Activated T-cell treated with anti-CD3 and anti-CD28 coated beads, Interleukin-2, amount 50 U/mL, for 24 hours (primary cell): Measurements from ENCODE around the gene RPL7L1.
A peak's percentile ranks its signal among the peaks of the same experiment; 100 is the strongest.
"Not testable (repeated sequence)": the region's sequence is repeated elsewhere in the genome, so short reads cannot be mapped to it uniquely, and the experiment has no call there.

Experiments used
- DNase-seq: peaks from one replicate; pipeline ENCODE4 v3.0.0-alpha.2; 2020
- H3K27ac Mint-ChIP-seq: 2 replicates; pipeline ENCODE4 v1.8.0; 2020; ENCODE audit warnings: mild to moderate bottlenecking, mixed read lengths
- H3K27me3 Mint-ChIP-seq: 2 replicates; pipeline ENCODE4 v1.8.0; 2020; ENCODE audit warnings: mixed read lengths
- H3K36me3 Mint-ChIP-seq: 2 replicates; pipeline ENCODE4 v1.8.0; 2020; ENCODE audit warnings: low read depth, mixed read lengths
- H3K4me1 Mint-ChIP-seq: 2 replicates; pipeline ENCODE4 v1.8.0; 2020; ENCODE audit warnings: low read depth, mixed read lengths
- H3K4me3 Mint-ChIP-seq: 2 replicates; pipeline ENCODE4 v1.8.0; 2020; ENCODE audit warnings: mild to moderate bottlenecking, moderate library complexity, mixed read lengths
- H3K9me3 Mint-ChIP-seq: 2 replicates; pipeline ENCODE4 v1.8.0; 2020; ENCODE audit warnings: mixed read lengths

The RPL7L1 gene

GRCh38 chr6:42877695-42878094, 1.7 kb upstream of the RPL7L1 start:
- Mint-ChIP-seq H3K27me3 (no peaks in the 10 kb centered on the region), H3K4me3 (peak overlapping the region; percentile 33), H3K4me1 (peaks cover 13% of the 10 kb centered on the region), H3K9me3 (no peaks in the 10 kb centered on the region), H3K36me3 (peaks cover 34% of the 10 kb centered on the region), H3K27ac (no peak overlapping the region)
- DNase-seq, result no peak

DNA sequence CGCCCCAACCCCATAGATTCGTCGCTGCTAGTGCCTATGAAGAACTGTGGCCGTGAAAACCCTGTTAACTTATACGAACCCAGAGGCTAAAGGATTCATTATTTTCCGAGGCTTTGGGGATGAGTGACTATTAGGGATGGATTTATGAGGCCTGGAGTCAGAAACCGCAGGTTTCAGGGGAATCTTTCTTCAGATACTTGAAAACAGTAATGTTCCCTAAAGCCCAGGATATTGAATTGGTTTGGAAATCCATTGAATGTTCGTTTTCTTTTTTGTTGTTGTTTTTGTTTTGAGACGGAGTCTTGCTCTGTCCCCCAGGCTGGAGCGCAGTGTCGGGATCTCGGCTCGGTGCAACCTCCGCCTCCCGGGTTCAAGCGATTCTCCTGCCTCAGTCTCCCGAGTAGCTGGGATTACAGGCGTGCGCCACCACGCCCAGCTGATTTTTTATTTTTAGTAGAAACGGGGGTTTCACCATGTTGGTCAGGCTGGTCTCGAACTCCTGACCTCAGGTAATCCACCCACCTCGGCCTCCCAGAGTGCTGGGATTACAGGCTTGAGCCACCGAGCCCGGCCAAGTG, 913 bp downstream of the RPL7L1 start:
- not testable (repeated sequence) for H3K27me3 Mint-ChIP-seq, H3K9me3 Mint-ChIP-seq
- DNase-seq, result peak; percentile 46
- Mint-ChIP-seq H3K4me3 (peak overlapping the region; percentile 98), H3K27ac (peak overlapping the region; percentile 100), H3K36me3 (peaks cover 60% of the 10 kb centered on the region), H3K4me1 (peaks cover 31% of the 10 kb centered on the region)

GRCh38 chr6:42880871-42881270, 1.5 kb downstream of the RPL7L1 start:
- Mint-ChIP-seq H3K4me3 (peak overlapping the region; percentile 98), H3K36me3 (peaks cover 66% of the 10 kb centered on the region), H3K27ac (peak overlapping the region; percentile 100), H3K4me1 (peaks cover 35% of the 10 kb centered on the region)
- not testable (repeated sequence) for DNase-seq, H3K27me3 Mint-ChIP-seq, H3K9me3 Mint-ChIP-seq

- H3K36me3 Mint-ChIP-seq, result peaks cover 94% of the 10 kb centered on the region
- peak overlapping the region; percentile 67 for H3K27ac Mint-ChIP-seq
- H3K4me3 Mint-ChIP-seq, result no peak overlapping the region
- peaks cover 58% of the 10 kb centered on the region for H3K4me1 Mint-ChIP-seq
- DNase-seq, result no peak
- H3K9me3 Mint-ChIP-seq, result no peaks in the 10 kb centered on the region
- no peaks in the 10 kb centered on the region for H3K27me3 Mint-ChIP-seq
These were observed 6.3 kb downstream of the RPL7L1 start for GRCh38 chr6:42885702-42886101.

- not testable (repeated sequence) for H3K27me3 Mint-ChIP-seq, DNase-seq, H3K4me3 Mint-ChIP-seq, H3K9me3 Mint-ChIP-seq
- Mint-ChIP-seq H3K36me3 (peaks cover 73% of the 10 kb centered on the region), H3K4me1 (peaks cover 57% of the 10 kb centered on the region), H3K27ac (peak overlapping the region; percentile 82)
These were observed 8.8 kb downstream of the RPL7L1 start for GRCh38 chr6:42888201-42888600.

- Mint-ChIP-seq H3K27me3 (no peaks in the 10 kb centered on the region), H3K36me3 (peaks cover 57% of the 10 kb centered on the region), H3K9me3 (no peaks in the 10 kb centered on the region), H3K4me3 (peak overlapping the region; percentile 91), H3K27ac (peak overlapping the region; percentile 96), H3K4me1 (peaks cover 44% of the 10 kb centered on the region)
- no peak for DNase-seq
These were observed 10.4 kb downstream of the RPL7L1 start for GRCh38 chr6:42889815-42890214.

GRCh38 chr6:42890311-42891198, 11.1 kb downstream of the RPL7L1 start:
- Mint-ChIP-seq H3K4me3 (peak overlapping the region; percentile 91), H3K9me3 (no peaks in the 10 kb centered on the region), H3K4me1 (peaks cover 42% of the 10 kb centered on the region), H3K36me3 (peaks cover 50% of the 10 kb centered on the region), H3K27ac (peak overlapping the region; percentile 96), H3K27me3 (no peaks in the 10 kb centered on the region)
- DNase-seq, result peak; percentile 93

- Mint-ChIP-seq H3K27me3 (no peaks in the 10 kb centered on the region), H3K27ac (peak overlapping the region; percentile 96), H3K36me3 (peaks cover 43% of the 10 kb centered on the region), H3K4me3 (peak overlapping the region; percentile 91), H3K9me3 (no peaks in the 10 kb centered on the region), H3K4me1 (peaks cover 36% of the 10 kb centered on the region)
- DNase-seq, result no peak
These were observed 11.8 kb downstream of the RPL7L1 start for GRCh38 chr6:42891199-42891722.

- not testable (repeated sequence) for DNase-seq, H3K4me3 Mint-ChIP-seq, H3K27me3 Mint-ChIP-seq, H3K9me3 Mint-ChIP-seq, H3K27ac Mint-ChIP-seq
- H3K36me3 Mint-ChIP-seq, result peaks cover 15% of the 10 kb centered on the region
- peaks cover 20% of the 10 kb centered on the region for H3K4me1 Mint-ChIP-seq
These were observed 14.8 kb downstream of the RPL7L1 start for GRCh38 chr6:42894041-42894828.

DNA sequence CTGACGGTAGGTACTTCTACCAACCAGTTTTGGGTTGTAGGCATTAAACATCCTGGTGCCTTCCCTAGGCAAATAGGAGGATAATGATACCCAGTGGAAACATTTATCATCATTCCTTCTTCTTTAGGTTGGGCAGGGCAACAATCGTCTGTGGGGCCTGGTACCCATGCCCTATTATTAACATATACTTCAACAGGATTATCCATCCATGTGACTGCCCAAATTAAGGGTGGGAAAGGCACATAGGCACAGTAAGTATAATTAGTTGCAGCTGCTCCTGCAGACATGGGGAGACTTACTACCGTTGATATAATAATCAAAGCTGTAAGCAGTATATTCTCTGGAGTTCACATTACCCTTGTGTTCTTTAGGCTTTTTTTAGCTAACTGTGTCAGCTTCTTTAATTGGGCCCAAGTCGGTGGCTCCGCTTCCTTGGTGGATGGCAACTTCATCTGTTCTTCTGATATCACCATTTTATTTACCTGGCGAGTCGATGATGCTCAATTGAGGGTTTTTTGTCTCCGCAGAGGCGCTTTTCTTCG, 16.8 kb downstream of the RPL7L1 start:
- no peaks in the 10 kb centered on the region for H3K27me3 Mint-ChIP-seq
- no peak for DNase-seq
- H3K36me3 Mint-ChIP-seq, result no peaks in the 10 kb centered on the region
- H3K27ac Mint-ChIP-seq, result no peak overlapping the region
- no peaks in the 10 kb centered on the region for H3K9me3 Mint-ChIP-seq
- no peak overlapping the region for H3K4me3 Mint-ChIP-seq
- H3K4me1 Mint-ChIP-seq, result peaks cover 6% of the 10 kb centered on the region

DNA sequence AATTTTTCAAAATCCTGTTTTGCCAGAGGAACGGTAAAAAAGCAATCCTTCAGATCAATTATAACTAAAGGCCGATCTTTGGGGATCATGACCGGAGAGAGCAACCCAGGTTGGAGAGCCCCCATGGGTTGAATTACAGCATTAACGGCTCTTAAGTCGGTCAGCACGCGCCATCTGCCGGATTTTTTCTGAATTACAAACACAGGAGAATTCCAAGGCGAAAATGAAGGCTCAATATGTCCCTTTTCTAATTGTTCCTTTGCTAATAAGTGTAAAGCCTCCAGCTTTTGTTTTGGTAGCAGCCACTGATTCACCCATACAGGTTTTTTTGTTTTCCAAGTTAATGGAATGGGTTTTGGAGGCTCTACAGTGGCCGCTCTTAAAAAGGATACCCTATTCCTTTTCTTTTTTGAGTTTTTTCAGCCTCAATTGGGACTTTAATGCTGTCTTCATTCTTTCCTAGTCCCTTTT, 19.5 kb downstream of the RPL7L1 start:
- peak; percentile 62 for DNase-seq
- H3K27me3 Mint-ChIP-seq, result no peaks in the 10 kb centered on the region
- H3K4me3 Mint-ChIP-seq, result no peak overlapping the region
- H3K9me3 Mint-ChIP-seq, result no peaks in the 10 kb centered on the region
- no peak overlapping the region for H3K27ac Mint-ChIP-seq
- peaks cover 14% of the 10 kb centered on the region for H3K4me1 Mint-ChIP-seq
- no peaks in the 10 kb centered on the region for H3K36me3 Mint-ChIP-seq

DNA sequence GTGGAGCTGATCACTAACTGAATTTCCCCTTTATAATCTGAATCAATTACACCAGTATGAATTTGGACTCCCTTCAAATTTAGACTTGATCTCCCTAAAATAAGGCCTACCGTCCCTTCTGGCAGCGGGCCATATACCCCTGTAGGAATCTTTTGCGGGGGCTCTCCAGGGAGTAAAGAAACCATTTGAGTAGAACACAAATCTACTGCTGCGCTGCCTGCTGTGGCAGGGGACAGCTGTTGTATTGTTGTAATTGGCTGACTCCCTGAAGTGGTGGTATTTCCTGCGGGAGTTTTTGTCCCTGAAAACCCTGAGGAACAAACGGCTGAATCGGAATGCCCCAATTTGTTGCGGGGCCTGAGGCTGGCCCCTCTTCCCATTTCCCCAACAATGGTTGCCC, 20.5 kb downstream of the RPL7L1 start:
- H3K27me3 Mint-ChIP-seq, result no peaks in the 10 kb centered on the region
- H3K4me3 Mint-ChIP-seq, result no peak overlapping the region
- H3K4me1 Mint-ChIP-seq, result peaks cover 14% of the 10 kb centered on the region
- H3K27ac Mint-ChIP-seq, result no peak overlapping the region
- no peaks in the 10 kb centered on the region for H3K36me3 Mint-ChIP-seq
- no peaks in the 10 kb centered on the region for H3K9me3 Mint-ChIP-seq
- DNase-seq, result no peak

GRCh38 chr6:42901538-42901957, 22.1 kb downstream of the RPL7L1 start:
- Mint-ChIP-seq H3K4me3 (no peak overlapping the region), H3K9me3 (no peaks in the 10 kb centered on the region)

More at GRCh38 chr6:42901538-42901957, 22.1 kb downstream of the RPL7L1 start:
- DNase-seq, result peak; percentile 68
- Mint-ChIP-seq H3K27ac (no peak overlapping the region), H3K27me3 (no peaks in the 10 kb centered on the region), H3K4me1 (peaks cover 14% of the 10 kb centered on the region), H3K36me3 (no peaks in the 10 kb centered on the region)
